G401 (cell line): ENCODE results near the gene INSIG2. TPM values are rescaled to one million over a fixed set of nuclear protein-coding genes. Genes with fewer than 3 reads are reported as not detected.

Experiments
- DNase-seq: peaks from one replicate; pipeline ENCODE4 v3.0.0-alpha.2; 2015; ENCODE audit warnings: low spot score
- in situ Hi-C: cut with HindIII; loops from 2 replicates; pipeline ENCODE4 v1.10.0; 2016; ENCODE audit warnings: low sequenced_read_pairs, mixed read lengths
- total RNA-seq: library from RNA; depleted of rRNA; stranded (reverse); fragments of >200 nt; shearing (Covaris generic); gene quantifications from 2 replicates; pipeline ENCODE4 v1.2.3, GENCODE V29; 2014

Gene INSIG2
- total RNA-seq, 1 experiment from 2014 or later, result 15.1 TPM

GRCh38 chr2:118056801-118057200 is 31.5 kb upstream of the INSIG2 start:
- in situ Hi-C loops, result no loop called here

GRCh38 chr2:118058951-118059350 is 29.3 kb upstream of the INSIG2 start:
- in situ Hi-C loops, result no loop called here
- no peak for DNase-seq

More at GRCh38 chr2:118056801-118057200, 31.5 kb upstream of the INSIG2 start:
- DNase-seq, result no peak

GRCh38 chr2:118059919-118060478 is 28.3 kb upstream of the INSIG2 start:
- no peak for DNase-seq
- in situ Hi-C loops, result no loop called here

GRCh38 chr2:118061135-118061955 is 26.9 kb upstream of the INSIG2 start:
- peak; percentile 5 for DNase-seq
- in situ Hi-C loops, result no loop called here

- DNase-seq, result no peak
- in situ Hi-C loops, result no loop called here
Measured at GRCh38 chr2:118062048-118062447, 26.2 kb upstream of the INSIG2 start.

GRCh38 chr2:118062669-118063068 is 25.6 kb upstream of the INSIG2 start:
- no peak for DNase-seq
- in situ Hi-C loops, result no loop called here

- in situ Hi-C loops, result no loop called here
Measured at GRCh38 chr2:118065015-118065706, 23.1 kb upstream of the INSIG2 start.

GRCh38 chr2:118065921-118066511 is 22.3 kb upstream of the INSIG2 start:
- no peak for DNase-seq
- in situ Hi-C loops, result no loop called here

More at GRCh38 chr2:118065015-118065706, 23.1 kb upstream of the INSIG2 start:
- DNase-seq, result no peak

- DNase-seq, result no peak
- in situ Hi-C loops, result no loop called here
Measured at GRCh38 chr2:118077636-118078247, 10.5 kb upstream of the INSIG2 start.

GRCh38 chr2:118078734-118079133 is 9.5 kb upstream of the INSIG2 start:
- in situ Hi-C loops, result no loop called here
- DNase-seq, result no peak

- DNase-seq, result no peak
- in situ Hi-C loops, result no loop called here
Measured at GRCh38 chr2:118084491-118085089, 3.7 kb upstream of the INSIG2 start.

GRCh38 chr2:118085173-118086023 is 2.9 kb upstream of the INSIG2 start:
- no peak for DNase-seq
- in situ Hi-C loops, result no loop called here

- in situ Hi-C loops, result no loop called here
- DNase-seq, result no peak
Measured at GRCh38 chr2:118086024-118086633, 2.1 kb upstream of the INSIG2 start.

- in situ Hi-C loops, result no loop called here
Measured at GRCh38 chr2:118089139-118089800, 999 bp downstream of the INSIG2 start.

GRCh38 chr2:118090387-118091139 is 2.3 kb downstream of the INSIG2 start:
- in situ Hi-C loops, result no loop called here
- DNase-seq, result no peak

More at GRCh38 chr2:118089139-118089800, 999 bp downstream of the INSIG2 start:
- peak; percentile 19 for DNase-seq

GRCh38 chr2:118091140-118091478 is 2.8 kb downstream of the INSIG2 start:
- in situ Hi-C loops, result no loop called here
- DNase-seq, result no peak

GRCh38 chr2:118091631-118092030 is 3.4 kb downstream of the INSIG2 start:
- no peak for DNase-seq
- in situ Hi-C loops, result no loop called here
